Measurements from ENCODE around the gene CLSTN2.

CLSTN2 gene

DNA sequence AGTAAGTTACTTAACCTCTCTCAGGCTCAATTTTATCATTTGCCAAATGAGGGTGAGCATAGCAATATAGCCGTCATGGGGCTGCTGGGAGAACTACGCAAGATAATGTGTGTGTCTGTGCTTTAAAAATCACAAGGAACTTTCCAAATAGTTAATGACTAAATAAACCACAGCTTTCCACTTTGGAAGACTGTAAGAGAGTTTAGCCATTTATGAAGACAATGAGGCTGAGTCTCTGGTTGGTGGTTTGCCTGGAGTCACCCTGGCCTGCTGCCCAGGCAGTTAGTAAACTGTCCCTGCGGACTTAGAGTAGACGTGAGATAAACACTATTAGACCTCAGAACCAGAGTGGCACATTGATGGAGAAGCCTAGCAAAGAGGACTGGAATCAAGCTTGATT lies 357.7 kb downstream of the CLSTN2 start:
- Histone ChIP-seq H3K27ac (peak overlapping the region in 1 of 2 donors; percentile 48), H3K4me3 (no peak overlapping the region)
- no peak for DNase-seq (ENCODE audit: low spot score)
- TF ChIP-seq, protein P1, sequence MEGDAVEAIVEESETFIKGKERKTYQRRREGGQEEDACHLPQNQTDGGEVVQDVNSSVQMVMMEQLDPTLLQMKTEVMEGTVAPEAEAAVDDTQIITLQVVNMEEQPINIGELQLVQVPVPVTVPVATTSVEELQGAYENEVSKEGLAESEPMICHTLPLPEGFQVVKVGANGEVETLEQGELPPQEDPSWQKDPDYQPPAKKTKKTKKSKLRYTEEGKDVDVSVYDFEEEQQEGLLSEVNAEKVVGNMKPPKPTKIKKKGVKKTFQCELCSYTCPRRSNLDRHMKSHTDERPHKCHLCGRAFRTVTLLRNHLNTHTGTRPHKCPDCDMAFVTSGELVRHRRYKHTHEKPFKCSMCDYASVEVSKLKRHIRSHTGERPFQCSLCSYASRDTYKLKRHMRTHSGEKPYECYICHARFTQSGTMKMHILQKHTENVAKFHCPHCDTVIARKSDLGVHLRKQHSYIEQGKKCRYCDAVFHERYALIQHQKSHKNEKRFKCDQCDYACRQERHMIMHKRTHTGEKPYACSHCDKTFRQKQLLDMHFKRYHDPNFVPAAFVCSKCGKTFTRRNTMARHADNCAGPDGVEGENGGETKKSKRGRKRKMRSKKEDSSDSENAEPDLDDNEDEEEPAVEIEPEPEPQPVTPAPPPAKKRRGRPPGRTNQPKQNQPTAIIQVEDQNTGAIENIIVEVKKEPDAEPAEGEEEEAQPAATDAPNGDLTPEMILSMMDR (IDR thresholded peaks at IDR 0.05), result no peak

DNA sequence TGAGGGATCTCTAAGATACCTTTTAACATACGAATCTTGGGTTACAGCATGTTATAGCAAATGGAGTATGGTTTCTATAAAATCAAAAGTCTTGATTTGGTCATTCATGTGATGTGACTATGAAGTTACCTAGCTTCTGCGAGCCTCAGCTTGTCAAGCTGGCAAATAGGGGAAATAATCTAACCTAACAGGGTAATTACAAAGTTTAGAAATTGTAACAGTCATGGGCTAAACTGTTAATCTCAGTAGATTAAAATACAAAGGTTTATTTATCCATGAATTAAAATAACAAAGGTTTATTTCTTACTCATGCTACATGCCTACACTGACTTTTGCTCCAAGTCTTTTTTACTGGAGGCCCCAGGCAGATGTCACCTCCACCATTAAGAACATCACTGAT lies 359.1 kb downstream of the CLSTN2 start:
- no peak for DNase-seq (ENCODE audit: low spot score)
- TF ChIP-seq, protein P1 (IDR thresholded peaks at IDR 0.05), result no peak
- H3K27ac ChIP-seq, result no peak overlapping the region
- H3K4me3 ChIP-seq, result no peak overlapping the region

DNA sequence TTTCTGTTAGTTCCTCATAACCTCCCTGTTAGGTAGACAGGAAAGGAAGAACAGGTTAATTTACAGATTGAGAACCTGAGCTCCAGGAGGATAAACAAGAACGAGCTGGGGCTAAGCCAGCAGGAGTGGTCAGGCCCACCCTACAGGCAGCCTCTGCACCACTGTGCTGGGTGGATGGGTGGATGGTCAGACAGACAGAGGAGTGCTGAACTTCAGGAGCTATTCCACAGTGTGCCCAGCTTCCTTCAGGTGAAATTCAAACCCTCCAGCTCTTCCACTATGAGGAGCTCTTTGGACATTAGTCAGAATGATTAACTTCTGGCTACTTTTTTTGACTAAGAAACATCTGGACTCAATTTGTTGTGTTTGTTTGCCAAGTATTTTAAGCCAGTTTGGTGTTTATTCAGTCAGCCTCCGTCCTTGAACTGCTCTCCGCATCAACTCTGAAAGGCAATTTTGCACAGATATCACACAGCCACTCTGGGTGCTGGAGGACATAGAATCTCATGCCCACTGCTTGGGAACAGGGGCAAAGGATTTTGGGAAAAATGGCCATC lies 361.9 kb downstream of the CLSTN2 start:
- Histone ChIP-seq H3K4me3 (no peak overlapping the region), H3K27ac (no peak overlapping the region)
- DNase-seq (ENCODE audit: low spot score), result no peak
- TF ChIP-seq, protein P1 (IDR thresholded peaks at IDR 0.05), result no peak

DNA sequence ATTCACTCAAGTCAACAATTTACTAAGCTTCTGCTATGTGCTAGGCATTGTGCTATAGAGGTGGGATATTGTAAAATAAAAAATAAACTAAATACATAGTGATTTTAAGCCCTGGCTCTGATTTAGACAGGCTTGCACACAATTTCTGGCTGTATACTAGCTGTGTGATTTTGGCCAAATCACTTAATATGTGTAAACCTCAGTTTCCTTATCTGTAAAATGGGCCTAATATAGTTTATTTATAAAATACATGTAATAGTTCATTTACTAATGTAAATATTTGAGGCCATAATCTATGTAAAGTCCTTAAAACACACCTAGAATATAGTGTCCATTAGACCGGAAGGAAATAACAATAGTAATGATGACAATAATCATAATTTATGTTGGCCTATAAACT lies 363.1 kb downstream of the CLSTN2 start:
- no peak for DNase-seq (ENCODE audit: low spot score)
- Histone ChIP-seq H3K27ac (no peak overlapping the region), H3K4me3 (no peak overlapping the region)
- TF ChIP-seq, protein P1 (IDR thresholded peaks at IDR 0.05), result no peak

DNA sequence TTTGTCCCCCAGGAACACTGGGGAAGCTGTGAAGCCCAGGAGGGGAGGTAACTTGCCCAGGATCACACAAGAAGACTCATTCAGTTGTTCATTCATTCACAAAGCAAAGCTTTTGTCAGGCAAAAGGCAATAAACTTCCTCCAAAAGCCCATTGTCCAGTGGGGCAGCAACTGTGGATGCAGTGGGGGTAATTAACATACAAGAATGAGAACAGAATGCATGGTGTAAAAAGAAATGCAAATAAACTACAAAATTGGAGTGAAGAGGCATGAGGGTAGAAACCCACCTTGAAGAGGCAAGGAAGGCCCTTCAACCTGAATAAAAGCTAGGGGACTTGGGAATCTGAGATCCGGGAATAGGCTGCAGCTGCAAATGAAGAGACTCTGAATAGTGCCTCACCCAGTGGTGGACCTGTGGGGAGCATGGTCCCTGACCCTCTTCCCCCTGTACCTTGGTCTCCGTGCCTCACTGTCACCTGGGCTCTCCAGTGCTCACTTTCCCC lies 363.6 kb downstream of the CLSTN2 start:
- Histone ChIP-seq H3K4me3 (no peak overlapping the region), H3K27ac (no peak overlapping the region)
- DNase-seq (ENCODE audit: low spot score), result no peak
- TF ChIP-seq, protein P1 (IDR thresholded peaks at IDR 0.05), result no peak

DNA sequence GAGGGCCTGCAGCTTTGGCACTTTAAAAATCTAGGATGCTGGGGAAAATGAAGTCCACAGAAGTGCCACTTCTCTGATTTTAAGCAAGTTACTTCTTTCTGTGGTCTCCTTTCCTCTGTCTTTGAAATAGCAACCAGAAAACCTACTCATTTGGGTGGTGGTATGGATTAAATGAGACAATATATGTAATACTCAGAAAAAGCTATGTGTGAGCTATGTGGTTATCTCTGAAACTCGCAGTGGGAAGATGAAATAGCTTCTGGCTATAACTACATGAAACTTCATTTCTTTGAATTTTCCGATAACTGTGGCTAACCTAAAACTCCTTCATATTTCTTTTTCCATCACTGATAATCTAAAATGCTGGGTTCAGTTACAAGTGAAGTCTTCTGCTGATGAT lies 368.9 kb downstream of the CLSTN2 start:
- Histone ChIP-seq H3K27ac (no peak overlapping the region), H3K4me3 (no peak overlapping the region)
- no peak for DNase-seq (ENCODE audit: low spot score)
- TF ChIP-seq, protein P1 (IDR thresholded peaks at IDR 0.05), result no peak

DNA sequence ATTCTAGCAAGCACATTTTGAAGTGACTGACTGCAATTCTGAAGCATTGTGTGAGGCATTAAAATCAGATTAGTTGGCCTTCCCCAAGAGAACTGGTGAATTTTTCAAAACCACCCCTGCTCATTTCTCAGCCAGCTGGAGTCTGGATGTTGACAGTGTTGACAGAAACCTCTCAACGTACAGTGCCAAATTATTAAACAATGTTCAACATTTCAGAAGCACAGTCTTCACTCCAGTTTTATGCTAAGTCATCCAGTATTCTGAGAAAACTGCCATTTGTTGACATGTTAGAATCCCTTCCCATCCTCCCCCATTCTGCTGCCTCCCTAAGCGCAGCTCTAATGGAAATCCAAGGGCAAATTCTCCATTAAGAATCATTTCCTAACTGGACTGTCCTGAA lies 373.6 kb downstream of the CLSTN2 start:
- no peak overlapping the region for H3K4me3 ChIP-seq
- no peak overlapping the region for H3K27ac ChIP-seq
- DNase-seq (ENCODE audit: low spot score), result no peak
- TF ChIP-seq, protein P1 (IDR thresholded peaks at IDR 0.05), result no peak

Measured in coronary artery (tissue), 2 donors.